Measurements from ENCODE around the gene CYP26B1.

Gene CYP26B1

GRCh38 chr2:72103690-72104089 lies 44.0 kb downstream of the CYP26B1 start:
- no peak for TF ChIP-seq POU6F1 (CRISPR knock-in tag; IDR thresholded peaks at IDR 0.05; ENCODE audit: borderline replicate concordance, low read depth)
- no peak for TF ChIP-seq GLIS3 (CRISPR knock-in tag; IDR thresholded peaks at IDR 0.05)
- no peak for TF ChIP-seq PATZ1 (CRISPR knock-in tag; IDR thresholded peaks at IDR 0.05; ENCODE audit: borderline replicate concordance)
- TF ChIP-seq ZNF70 (CRISPR knock-in tag; IDR thresholded peaks at IDR 0.05): no peak
- no peak for TF ChIP-seq ZFP3 (CRISPR knock-in tag; IDR thresholded peaks at IDR 0.05)
- no peak for TF ChIP-seq RARB (CRISPR knock-in tag; IDR thresholded peaks at IDR 0.05)
- no peak for TF ChIP-seq CREB5 (CRISPR knock-in tag; IDR thresholded peaks at IDR 0.05; ENCODE audit: low read depth)
- TF ChIP-seq ARNTL (CRISPR knock-in tag; IDR thresholded peaks at IDR 0.05; ENCODE audit: borderline replicate concordance, low read depth): no peak
- no peak for ATAC-seq

- ATAC-seq: no peak
- TF ChIP-seq CREB5 (CRISPR knock-in tag; IDR thresholded peaks at IDR 0.05; ENCODE audit: low read depth): no peak
Observed at GRCh38 chr2:72103161-72103560, 44.5 kb downstream of the CYP26B1 start.

- no peak for ATAC-seq
- no peak for TF ChIP-seq CREB5 (CRISPR knock-in tag; IDR thresholded peaks at IDR 0.05; ENCODE audit: low read depth)
Observed at GRCh38 chr2:72098935-72099334, 48.7 kb downstream of the CYP26B1 start.

GRCh38 chr2:72097276-72097675 lies 50.4 kb downstream of the CYP26B1 start:
- TF ChIP-seq PATZ1 (CRISPR knock-in tag; IDR thresholded peaks at IDR 0.05; ENCODE audit: borderline replicate concordance): no peak
- TF ChIP-seq SNAI2 (CRISPR knock-in tag; IDR thresholded peaks at IDR 0.05): no peak
- TF ChIP-seq ZNF70 (CRISPR knock-in tag; IDR thresholded peaks at IDR 0.05): no peak
- no peak for TF ChIP-seq OSR1 (CRISPR knock-in tag; IDR thresholded peaks at IDR 0.05)
- no peak for TF ChIP-seq ISL1 (CRISPR knock-in tag; IDR thresholded peaks at IDR 0.05)
- TF ChIP-seq TSHZ2 (CRISPR knock-in tag; IDR thresholded peaks at IDR 0.05): no peak
- no peak for TF ChIP-seq POU6F1 (CRISPR knock-in tag; IDR thresholded peaks at IDR 0.05; ENCODE audit: borderline replicate concordance, low read depth)
- no peak for TF ChIP-seq CSDC2 (CRISPR knock-in tag; IDR thresholded peaks at IDR 0.05)
- TF ChIP-seq ZNF565 (CRISPR knock-in tag; conservative IDR thresholded peaks at IDR 0.05; ENCODE audit: low read depth): no peak
- no peak for TF ChIP-seq RARB (CRISPR knock-in tag; IDR thresholded peaks at IDR 0.05)
- ATAC-seq: no peak
